K562 (cell line): ENCODE results near the gene CEP350. TPM values are rescaled to one million over a fixed set of nuclear protein-coding genes. Genes with fewer than 3 reads are reported as not detected.

Source experiments
- ARID2 ChIP-seq: fragments of 450-650 bp; IDR thresholded peaks from 2 replicates; pipeline ENCODE4 v1.6.1; 2017; ENCODE audit warnings: antibody characterized with exemption, mild to moderate bottlenecking
- ARNT ChIP-seq, 2 experiments: fragments of 450-650 bp; IDR thresholded peaks; 2 replicates each; pipeline ENCODE4 v1.6.1; 2016; ENCODE audit warnings: mild to moderate bottlenecking in 1 of 2
- CREBBP ChIP-seq: IDR thresholded peaks from one replicate; pipeline ENCODE4 v1.6.1; 2012; ENCODE audit warnings: low read depth, mild to moderate bottlenecking, control low read depth, inconsistent platforms, low read length
- EP400 ChIP-seq: fragments of 450-650 bp; IDR thresholded peaks from 2 replicates; pipeline ENCODE4 v1.6.1; 2017; ENCODE audit warnings: antibody characterized with exemption, mild to moderate bottlenecking, moderate library complexity
- HEY1 ChIP-seq: fragments of 250-450 bp; sonication (Bioruptor Pico); IDR thresholded peaks from 2 replicates; pipeline ENCODE4 v1.5.0; 2020; ENCODE audit warnings: mild to moderate bottlenecking, moderate library complexity, borderline replicate concordance
- HMG20B ChIP-seq: fragments of 250-450 bp; sonication (Bioruptor Pico); IDR thresholded peaks from 2 replicates; pipeline ENCODE4 v1.5.0; 2021; ENCODE audit warnings: mild to moderate bottlenecking
- LCOR ChIP-seq: sonication (generic); formaldehyde crosslinking; IDR thresholded peaks from 2 replicates; pipeline ENCODE4 v1.8.0; 2022; ENCODE audit warnings: mild to moderate bottlenecking, missing genetic modification reagents
- MTA1 ChIP-seq: fragments of 450-650 bp; IDR thresholded peaks from 2 replicates; pipeline ENCODE4 v1.6.1; 2017; ENCODE audit warnings: borderline replicate concordance
- NBN ChIP-seq: fragments of 450-650 bp; IDR thresholded peaks from 2 replicates; pipeline ENCODE4 v1.6.1; 2016; ENCODE audit warnings: low read depth, mild to moderate bottlenecking
- PML ChIP-seq: IDR thresholded peaks from 2 replicates; pipeline ENCODE4 v1.6.1; 2012; ENCODE audit warnings: low read length, inconsistent platforms
- RFX1 ChIP-seq: fragments of 450-650 bp; IDR thresholded peaks from 2 replicates; pipeline ENCODE4 v1.6.1; 2016; ENCODE audit warnings: mild to moderate bottlenecking, moderate library complexity
- RFX5 ChIP-seq: IDR thresholded peaks from 2 replicates; pipeline ENCODE4 v1.6.1; 2011; ENCODE audit warnings: low read depth, mild to moderate bottlenecking, improper control_type of control experiment, low read length
- SAP30 ChIP-seq: fragments of 200-600 bp; sonication (generic); IDR thresholded peaks from 2 replicates; pipeline ENCODE4 v1.6.1; 2012; ENCODE audit warnings: borderline replicate concordance, low read depth, mild to moderate bottlenecking, moderate library complexity, low read length, control low read depth, inconsistent platforms; ENCODE audit not compliant: insufficient read depth, poor library complexity, severe bottlenecking
- SMARCA5 ChIP-seq: fragments of 450-650 bp; IDR thresholded peaks from 2 replicates; pipeline ENCODE4 v1.6.1; 2016
- SOX6 ChIP-seq: fragments of 450-650 bp; IDR thresholded peaks from 2 replicates; pipeline ENCODE4 v1.6.1; 2014; ENCODE audit warnings: mild to moderate bottlenecking
- SPI1 ChIP-seq: IDR thresholded peaks from 2 replicates; pipeline ENCODE4 v1.6.1; 2011; ENCODE audit warnings: low read depth, low read length, control low read depth, borderline replicate concordance
- ZKSCAN8 ChIP-seq: fragments of 200-800 bp; sonication (Bioruptor generic); IDR thresholded peaks from 2 replicates; pipeline ENCODE4 v1.6.1; 2016; ENCODE audit warnings: missing genetic modification characterization, missing compliant biosample characterization
- ZNF232 ChIP-seq: sonication (generic); formaldehyde crosslinking; IDR thresholded peaks from 2 replicates; pipeline ENCODE4 v1.8.0; 2022; ENCODE audit warnings: mild to moderate bottlenecking, missing genetic modification reagents
- ZNF239 ChIP-seq: fragments of 250-450 bp; sonication (Bioruptor Pico); IDR thresholded peaks from 2 replicates; pipeline ENCODE4 v1.4.0; 2020; ENCODE audit warnings: mild to moderate bottlenecking
- ZNF324 ChIP-seq: fragments of 250-450 bp; sonication (Bioruptor Pico); IDR thresholded peaks from 2 replicates; pipeline ENCODE4 v1.4.0; 2020; ENCODE audit warnings: mild to moderate bottlenecking
- ZNF589 ChIP-seq: fragments of 200-800 bp; sonication (Bioruptor generic); IDR thresholded peaks from 2 replicates; pipeline ENCODE4 v1.6.1; 2016; ENCODE audit warnings: low read depth, missing genetic modification characterization, missing compliant biosample characterization
- polyA plus RNA-seq, 8 experiments: library from polyadenylated mRNA; depleted of rRNA in 4 of 8; stranded (reverse) in 5 of 8; unstranded in 3 of 8; fragments of >200 nt; fragmentation: Nextera tagmentation in 2 of 8; fragmentation: Illumina TruSeq in 1 of 8; extraction: Ambion mirVana in 2 of 8; extraction: Trizol in 1 of 8; gene quantifications; 2 replicates each; pipeline versions ENCODE4 v1.2.1 to v1.2.3, GENCODE V29; 2011 to 2014; ENCODE audit warnings: inconsistent platforms in 1 of 8, missing spikeins in 1 of 8
- total RNA-seq, 7 experiments: library from RNA; depleted of rRNA in 6 of 7; stranded (reverse); fragments of >200 nt in 6 of 7; fragmentation: Illumina TruSeq in 2 of 7; extraction: Trizol in 2 of 7; gene quantifications; 2 replicates each; pipeline versions ENCODE4 v1.2.1 to v1.2.3, GENCODE V29; 2011 to 2021; ENCODE audit warnings: low replicate concordance in 1 of 7
- TF ChIP-seq, protein P1 (sequence below), 2 experiments: fragments of 450-650 bp; conservative IDR thresholded peaks; 2 replicates each; pipeline ENCODE4 v1.6.1; 2017; ENCODE audit warnings: mild to moderate bottlenecking in 2 of 2, moderate library complexity in 2 of 2
- TF ChIP-seq, protein P2 (sequence below): fragments of 450-650 bp; IDR thresholded peaks from 2 replicates; pipeline ENCODE4 v1.6.1; 2016; ENCODE audit warnings: mild to moderate bottlenecking
- TF ChIP-seq, protein P3 (sequence below): sonication (generic); formaldehyde crosslinking; IDR thresholded peaks from 2 replicates; pipeline ENCODE4 v1.5.0; 2020; ENCODE audit warnings: missing genetic modification reagents
- TF ChIP-seq, protein P4 (sequence below): fragments of 200-400 bp; formaldehyde crosslinking; IDR thresholded peaks from 2 replicates; pipeline ENCODE4 v1.6.1; 2017; ENCODE audit warnings: mild to moderate bottlenecking, low read depth, low read length, moderate library complexity

Gene CEP350
- total and polyA plus RNA-seq, 9 of the 15 experiments (the other 6 are each of a cell fraction or from before 2014, with no cell fraction given): 8.3 to 64.3 (median 28.0) TPM

DNA sequence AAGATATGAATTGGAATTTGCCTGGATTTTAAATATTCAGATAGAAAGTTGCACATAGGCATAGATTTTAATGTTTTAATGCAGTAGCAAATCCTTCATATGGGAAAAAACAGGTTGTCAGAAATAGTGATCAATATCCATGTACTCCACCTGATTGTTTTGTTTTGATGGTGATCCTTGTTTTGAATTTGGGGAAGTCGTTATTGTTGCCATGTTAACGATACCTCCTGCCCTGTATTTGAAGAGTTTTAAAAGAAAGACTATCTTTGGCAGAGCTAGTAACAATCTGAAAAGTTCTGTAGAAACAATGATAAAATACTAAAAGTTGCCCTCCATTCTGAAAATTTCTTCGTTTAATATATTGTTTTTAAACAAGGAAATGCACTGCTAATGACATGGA lies 1.1 kb downstream of the CEP350 start (continued):
- TF ChIP-seq, protein P1, sequence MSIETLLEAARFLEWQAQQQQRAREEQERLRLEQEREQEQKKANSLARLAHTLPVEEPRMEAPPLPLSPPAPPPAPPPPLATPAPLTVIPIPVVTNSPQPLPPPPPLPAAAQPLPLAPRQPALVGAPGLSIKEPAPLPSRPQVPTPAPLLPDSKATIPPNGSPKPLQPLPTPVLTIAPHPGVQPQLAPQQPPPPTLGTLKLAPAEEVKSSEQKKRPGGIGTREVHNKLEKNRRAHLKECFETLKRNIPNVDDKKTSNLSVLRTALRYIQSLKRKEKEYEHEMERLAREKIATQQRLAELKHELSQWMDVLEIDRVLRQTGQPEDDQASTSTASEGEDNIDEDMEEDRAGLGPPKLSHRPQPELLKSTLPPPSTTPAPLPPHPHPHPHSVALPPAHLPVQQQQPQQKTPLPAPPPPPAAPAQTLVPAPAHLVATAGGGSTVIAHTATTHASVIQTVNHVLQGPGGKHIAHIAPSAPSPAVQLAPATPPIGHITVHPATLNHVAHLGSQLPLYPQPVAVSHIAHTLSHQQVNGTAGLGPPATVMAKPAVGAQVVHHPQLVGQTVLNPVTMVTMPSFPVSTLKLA (conservative IDR thresholded peaks at IDR 0.05): peak; percentile 35 to 41; a peak in 1 of 4 replicates
- TF ChIP-seq RFX5 (no peak), ZNF589 (CRISPR knock-in tag) (no peak), RFX1 (peak; percentile 60), ARNT (IDR thresholded peaks at IDR 0.05) (no peak), SOX6 (no peak), SMARCA5 (no peak), ZNF324 (CRISPR knock-in tag) (no peak), MTA1 (no peak), HMG20B (no peak), CREBBP (no peak), LCOR (CRISPR knock-in tag) (peak; percentile 33), SAP30 (no peak), EP400 (0 out of 2 replicates have a peak, but pooled peaks have one; percentile 24), ZNF232 (CRISPR knock-in tag) (no peak), HEY1 (CRISPR knock-in tag) (no peak), SPI1 (peak; percentile 71), NBN (no peak), ZKSCAN8 (0 out of 2 replicates have a peak, but pooled peaks have one; percentile 45), PML (0 out of 2 replicates have a peak, but pooled peaks have one; percentile 0), ARID2 (no peak), ZNF239 (CRISPR knock-in tag) (no peak)
- TF ChIP-seq, protein P2, sequence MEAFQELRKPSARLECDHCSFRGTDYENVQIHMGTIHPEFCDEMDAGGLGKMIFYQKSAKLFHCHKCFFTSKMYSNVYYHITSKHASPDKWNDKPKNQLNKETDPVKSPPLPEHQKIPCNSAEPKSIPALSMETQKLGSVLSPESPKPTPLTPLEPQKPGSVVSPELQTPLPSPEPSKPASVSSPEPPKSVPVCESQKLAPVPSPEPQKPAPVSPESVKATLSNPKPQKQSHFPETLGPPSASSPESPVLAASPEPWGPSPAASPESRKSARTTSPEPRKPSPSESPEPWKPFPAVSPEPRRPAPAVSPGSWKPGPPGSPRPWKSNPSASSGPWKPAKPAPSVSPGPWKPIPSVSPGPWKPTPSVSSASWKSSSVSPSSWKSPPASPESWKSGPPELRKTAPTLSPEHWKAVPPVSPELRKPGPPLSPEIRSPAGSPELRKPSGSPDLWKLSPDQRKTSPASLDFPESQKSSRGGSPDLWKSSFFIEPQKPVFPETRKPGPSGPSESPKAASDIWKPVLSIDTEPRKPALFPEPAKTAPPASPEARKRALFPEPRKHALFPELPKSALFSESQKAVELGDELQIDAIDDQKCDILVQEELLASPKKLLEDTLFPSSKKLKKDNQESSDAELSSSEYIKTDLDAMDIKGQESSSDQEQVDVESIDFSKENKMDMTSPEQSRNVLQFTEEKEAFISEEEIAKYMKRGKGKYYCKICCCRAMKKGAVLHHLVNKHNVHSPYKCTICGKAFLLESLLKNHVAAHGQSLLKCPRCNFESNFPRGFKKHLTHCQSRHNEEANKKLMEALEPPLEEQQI: no peak
- TF ChIP-seq, protein P3, sequence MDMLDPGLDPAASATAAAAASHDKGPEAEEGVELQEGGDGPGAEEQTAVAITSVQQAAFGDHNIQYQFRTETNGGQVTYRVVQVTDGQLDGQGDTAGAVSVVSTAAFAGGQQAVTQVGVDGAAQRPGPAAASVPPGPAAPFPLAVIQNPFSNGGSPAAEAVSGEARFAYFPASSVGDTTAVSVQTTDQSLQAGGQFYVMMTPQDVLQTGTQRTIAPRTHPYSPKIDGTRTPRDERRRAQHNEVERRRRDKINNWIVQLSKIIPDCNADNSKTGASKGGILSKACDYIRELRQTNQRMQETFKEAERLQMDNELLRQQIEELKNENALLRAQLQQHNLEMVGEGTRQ: no peak
- TF ChIP-seq, protein P4, sequence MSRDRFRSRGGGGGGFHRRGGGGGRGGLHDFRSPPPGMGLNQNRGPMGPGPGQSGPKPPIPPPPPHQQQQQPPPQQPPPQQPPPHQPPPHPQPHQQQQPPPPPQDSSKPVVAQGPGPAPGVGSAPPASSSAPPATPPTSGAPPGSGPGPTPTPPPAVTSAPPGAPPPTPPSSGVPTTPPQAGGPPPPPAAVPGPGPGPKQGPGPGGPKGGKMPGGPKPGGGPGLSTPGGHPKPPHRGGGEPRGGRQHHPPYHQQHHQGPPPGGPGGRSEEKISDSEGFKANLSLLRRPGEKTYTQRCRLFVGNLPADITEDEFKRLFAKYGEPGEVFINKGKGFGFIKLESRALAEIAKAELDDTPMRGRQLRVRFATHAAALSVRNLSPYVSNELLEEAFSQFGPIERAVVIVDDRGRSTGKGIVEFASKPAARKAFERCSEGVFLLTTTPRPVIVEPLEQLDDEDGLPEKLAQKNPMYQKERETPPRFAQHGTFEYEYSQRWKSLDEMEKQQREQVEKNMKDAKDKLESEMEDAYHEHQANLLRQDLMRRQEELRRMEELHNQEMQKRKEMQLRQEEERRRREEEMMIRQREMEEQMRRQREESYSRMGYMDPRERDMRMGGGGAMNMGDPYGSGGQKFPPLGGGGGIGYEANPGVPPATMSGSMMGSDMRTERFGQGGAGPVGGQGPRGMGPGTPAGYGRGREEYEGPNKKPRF: no peak
